EH (cell line): ENCODE results near the gene NTPCR.
A peak's percentile ranks its signal among the peaks of the same experiment; 100 is the strongest.
"Not testable (repeated sequence)": the region's sequence is repeated elsewhere in the genome, so short reads cannot be mapped to it uniquely, and the experiment has no call there.

ENCODE experiments used
- DNase-seq: peaks from one replicate; pipeline ENCODE4 v3.0.0-alpha.2; 2015; ENCODE audit warnings: low read depth

Gene NTPCR

GRCh38 chr1:232927166-232927565, 23.2 kb upstream of the NTPCR start:
- not testable (repeated sequence) for DNase-seq

GRCh38 chr1:232927830-232928505, 22.4 kb upstream of the NTPCR start:
- no peak for DNase-seq

- DNase-seq, result no peak
Observed at GRCh38 chr1:232932486-232933425, 17.7 kb upstream of the NTPCR start.

GRCh38 chr1:232936941-232937340, 13.5 kb upstream of the NTPCR start:
- DNase-seq, result no peak

- DNase-seq, result no peak
Observed at GRCh38 chr1:232937741-232938375, 12.6 kb upstream of the NTPCR start.

GRCh38 chr1:232938926-232939325, 11.5 kb upstream of the NTPCR start:
- no peak for DNase-seq

GRCh38 chr1:232939748-232940147, 10.7 kb upstream of the NTPCR start:
- no peak for DNase-seq

- no peak for DNase-seq
Observed at GRCh38 chr1:232940262-232940661, 10.1 kb upstream of the NTPCR start.

GRCh38 chr1:232942413-232943294, 7.8 kb upstream of the NTPCR start:
- DNase-seq, result no peak

GRCh38 chr1:232943679-232944252, 6.6 kb upstream of the NTPCR start:
- DNase-seq, result no peak

- DNase-seq, result no peak
Observed at GRCh38 chr1:232944347-232944746, 6.1 kb upstream of the NTPCR start.

- no peak for DNase-seq
Observed at GRCh38 chr1:232949636-232950196, 695 bp upstream of the NTPCR start.

GRCh38 chr1:232951180-232951579, 769 bp downstream of the NTPCR start:
- peak; percentile 30 for DNase-seq

GRCh38 chr1:232951605-232952004, 1.2 kb downstream of the NTPCR start:
- no peak for DNase-seq

GRCh38 chr1:232952514-232953499, 2.4 kb downstream of the NTPCR start:
- DNase-seq, result peak; percentile 68

GRCh38 chr1:232954594-232955365, 4.4 kb downstream of the NTPCR start:
- peak; percentile 25 for DNase-seq

- DNase-seq, result no peak
Observed at GRCh38 chr1:232956081-232956480, 5.7 kb downstream of the NTPCR start.

GRCh38 chr1:232958067-232958466, 7.7 kb downstream of the NTPCR start:
- DNase-seq, result no peak
